Heart right ventricle (tissue), 16 donors: ENCODE measurements around the gene PTEN. TPM values are rescaled to one million over a fixed set of nuclear protein-coding genes. Genes with fewer than 3 reads are reported as not detected.

ENCODE experiments used
- ATAC-seq, 8 donors: fragments of 200-7000 bp; cut with Tn5 transposase; one replicate each; pipeline ENCODE4 v1.9.1; 2020; ENCODE audit warnings: mild to moderate bottlenecking in 8 of 8, moderate library complexity in 8 of 8, moderate number of reproducible peaks in 1 of 8
- DNase-seq, 2 donors: peaks; one replicate each; pipeline ENCODE4 v3.0.0-alpha.2; 2020
- H3K27ac ChIP-seq, 10 donors: fragments of 200-600 bp; sonication (generic) in 2 of 10; one replicate each; pipeline versions ENCODE4 v1.5.0 to v1.8.0; 2020 to 2022; ENCODE audit warnings: mild to moderate bottlenecking in 3 of 10
- H3K27me3 ChIP-seq, 7 donors: fragments of 200-600 bp; one replicate each; pipeline ENCODE4 v1.8.0; 2021 to 2022; ENCODE audit warnings: mild to moderate bottlenecking in 2 of 7
- H3K36me3 ChIP-seq, 9 donors: fragments of 200-600 bp; sonication (generic) in 1 of 9; one replicate each; pipeline versions ENCODE4 v1.5.0 to v1.8.0; 2020 to 2022; ENCODE audit warnings: mild to moderate bottlenecking in 2 of 9
- H3K4me1 ChIP-seq, 9 donors: fragments of 200-600 bp; sonication (generic) in 1 of 9; one replicate each; pipeline versions ENCODE4 v1.5.0 to v1.8.0; 2020 to 2022; ENCODE audit warnings: mild to moderate bottlenecking in 4 of 9
- H3K4me3 ChIP-seq, 10 donors: fragments of 200-600 bp; sonication (generic) in 2 of 10; one replicate each; pipeline versions ENCODE4 v1.5.0 to v1.8.0; 2020 to 2022; ENCODE audit warnings: mild to moderate bottlenecking in 7 of 10, moderate library complexity in 2 of 10
- H3K9me3 ChIP-seq, 11 donors: fragments of 200-600 bp in 10 of 11; sonication (generic) in 2 of 11; one replicate each; pipeline versions ENCODE4 v1.5.0 to v1.8.0; 2013 to 2022; ENCODE audit warnings: mild to moderate bottlenecking in 2 of 11, control low read depth in 1 of 11, moderate library complexity in 1 of 11
- CTCF ChIP-seq, 9 donors: fragments of 200-600 bp; sonication (generic) in 2 of 9; IDR thresholded peaks; one replicate each; pipeline versions ENCODE4 v1.5.0 to v1.8.0; 2021 to 2022; ENCODE audit warnings: antibody characterized with exemption in 9 of 9, mild to moderate bottlenecking in 5 of 9, moderate library complexity in 1 of 9
- WGBS, 2 donors: extraction: QIAGEN DNeasy Blood & Tissue Kit; methylation state at CpG; one replicate each; pipeline ENCODE4 v1.1.7; 2013; ENCODE audit warnings: inconsistent platforms in 1 of 2; 5-methylcytosine and 5-hydroxymethylcytosine counted together
- intact Hi-C, 10 donors: fragments of 100-400 bp; cut with DNase I; formaldehyde crosslinking; loops; one replicate each; pipeline versions ENCODE4 v1.11.1 to v1.14.2; 2022
- polyA plus RNA-seq, 2 donors: library from polyadenylated mRNA; stranded (reverse); fragments of 200-250 nt; gene quantifications; one replicate each; pipeline ENCODE4 v1.2.3, GENCODE V29; 2013
- total RNA-seq, 10 donors: library from RNA; stranded (reverse); fragmentation: NEBNext Ultra II Directional in 3 of 10; extraction: Animal tissue kit (Norgen Biotek cat#: 25700) in 3 of 10; gene quantifications; one replicate each; pipeline versions ENCODE4 v1.2.1 to v1.2.4, GENCODE V29; 2021 to 2023
- donor health status: Arrhythmogenic right ventricular cardiomyopathy.
- donor health status: ischemic (EF 13 %, LVEDD 7.1; RV severe dilation, severe dysfunction).
- donor health status: healthy with polysubstance abuse.
- donor health status: DM: no; HTN: yes; CAD: no.
- donor health status: DM: no; HTN: no; CAD: no.
- donor health status: ischemic (EF 25% LVEDD 6.9; RV normal size, moderate dysfunction).
- donor health status: ischemic (EF 25% LVEDD 5.7; RV mildly dilated, moderate dysfunction).
- donor health status: healthy.
- donor health status: DM: yes; HTN: yes; CAD: no.
- donor health status: Ischemic cardiomyopathy.
- donor health status: ischemic (EF 35%, LVEDD 5.7; RV mildly dilated, moderate dysfunction).
- donor health status: nonischemic (EF 11% LVEDD 7.7; RV severe dilation, severe dysfunction).
- donor health status: DM: yes; HTN: yes; CAD: no.
- donor health status: PGD.
- donor health status: ischemic (EF 29% LVEDD 5.4; RV normal size, mild dysfunction).
- donor health status: nonischemic (EF 23%, LVEDD 6.1; RV moderate dilation, normal function).

PTEN gene
- total and polyA plus RNA-seq, 12 donors = 21.8 to 89.9 (median 54.9) TPM

DNA sequence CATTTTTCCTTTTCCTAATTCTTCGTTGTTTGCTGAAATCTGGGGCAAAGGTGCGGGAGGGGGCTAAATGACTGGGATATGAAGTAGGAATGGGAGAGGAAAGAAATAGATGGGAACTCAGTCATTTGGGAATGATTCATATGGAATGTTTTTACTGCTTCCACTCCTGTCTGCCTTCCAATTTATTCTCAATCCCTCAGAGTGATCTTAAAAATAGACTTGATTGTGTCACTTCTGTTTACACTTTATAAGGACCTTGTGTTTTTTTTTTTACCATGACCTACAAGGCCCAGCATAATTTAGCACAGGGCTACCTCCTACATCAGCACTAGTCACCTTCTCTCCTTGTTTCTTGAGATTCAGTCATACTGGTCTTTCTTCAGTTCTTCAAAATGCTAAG, 97.9 kb downstream of the PTEN start:
- Histone ChIP-seq H3K9me3 (no peaks in the 10 kb centered on the region), H3K27ac (peak overlapping the region in 5 of 10 donors; percentile 6 to 45 (median 13)), H3K4me1 (peaks cover 0 to 28% (median 8%) of the 10 kb centered on the region in 9 donors), H3K36me3 (peaks cover 0 to 88% (median 36%) of the 10 kb centered on the region in 9 donors), H3K4me3 (no peak overlapping the region), H3K27me3 (no peaks in the 10 kb centered on the region)
- WGBS, 2 donors = 41 to 66% methylated on average over 2 of the region's 2 CpGs
- TF ChIP-seq CTCF (IDR thresholded peaks at IDR 0.05) = no peak
- peak in 7 of 8 donors; percentile 20 to 86 (median 79) for ATAC-seq
- no peak for DNase-seq
- intact Hi-C loops = loop anchor here in 2 of 10 donors (5.0 to 10.0 kb wide), 2 partner anchors 94 to 97 kb away; partner anchors contain the start of genes KLLN (in 1 of the 2) and PTEN (in 1 of the 2)

DNA sequence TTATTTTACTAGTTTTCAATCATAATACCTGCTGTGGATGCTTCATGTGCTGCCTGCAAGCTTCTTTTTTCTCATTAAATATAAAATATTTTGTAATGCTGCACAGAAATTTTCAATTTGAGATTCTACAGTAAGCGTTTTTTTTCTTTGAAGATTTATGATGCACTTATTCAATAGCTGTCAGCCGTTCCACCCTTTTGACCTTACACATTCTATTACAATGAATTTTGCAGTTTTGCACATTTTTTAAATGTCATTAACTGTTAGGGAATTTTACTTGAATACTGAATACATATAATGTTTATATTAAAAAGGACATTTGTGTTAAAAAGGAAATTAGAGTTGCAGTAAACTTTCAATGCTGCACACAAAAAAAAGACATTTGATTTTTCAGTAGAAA, 103.0 kb downstream of the PTEN start:
- intact Hi-C loops = loop anchor here in 1 of 10 donors (10.0 kb wide), 1 partner anchor 102 kb away; the partner anchor contains the start of genes KLLN and PTEN
- ATAC-seq = no peak
- 79 to 88% methylated on average over 2 of the region's 2 CpGs for WGBS, 2 donors
- H3K4me1 ChIP-seq = peaks cover 0 to 9% (median 2%) of the 10 kb centered on the region in 9 donors
- no peaks in the 10 kb centered on the region for H3K27me3 ChIP-seq
- H3K36me3 ChIP-seq = peaks cover 0 to 61% (median 17%) of the 10 kb centered on the region in 9 donors
- no peak overlapping the region for H3K27ac ChIP-seq
- TF ChIP-seq CTCF (IDR thresholded peaks at IDR 0.05) = no peak
- H3K9me3 ChIP-seq = no peaks in the 10 kb centered on the region
- no peak overlapping the region for H3K4me3 ChIP-seq
- no peak for DNase-seq

GRCh38 chr10:87973635-87974034, 110.2 kb downstream of the PTEN start:
- Histone ChIP-seq H3K4me1 (peaks cover 0 to 8% (median 0%) of the 10 kb centered on the region in 9 donors), H3K27ac (no peak overlapping the region), H3K9me3 (no peaks in the 10 kb centered on the region), H3K4me3 (no peak overlapping the region), H3K27me3 (no peaks in the 10 kb centered on the region), H3K36me3 (no peaks in the 10 kb centered on the region)
- no peak for TF ChIP-seq CTCF (IDR thresholded peaks at IDR 0.05)
- ATAC-seq (no peak), DNase-seq (no peak)
- intact Hi-C loops = no loop called here

GRCh38 chr10:87974130-87974529, 110.7 kb downstream of the PTEN start:
- no peak overlapping the region for H3K4me3 ChIP-seq
- DNase-seq = no peak
- H3K4me1 ChIP-seq = peaks cover 0 to 8% (median 0%) of the 10 kb centered on the region in 9 donors
- H3K36me3 ChIP-seq = no peaks in the 10 kb centered on the region
- no peak for TF ChIP-seq CTCF (IDR thresholded peaks at IDR 0.05)
- WGBS, 2 donors = 76 to 81% methylated on average over 3 of the region's 3 CpGs
- no peaks in the 10 kb centered on the region for H3K27me3 ChIP-seq
- no peak overlapping the region for H3K27ac ChIP-seq
- ATAC-seq = no peak
- H3K9me3 ChIP-seq = no peaks in the 10 kb centered on the region
- intact Hi-C loops = no loop called here
